Measurements from ENCODE around the gene SLC6A11.

Gene SLC6A11

GRCh38 chr3:10926811-10927521, 110.9 kb downstream of the SLC6A11 start:
- no peak for TF ChIP-seq CTCF (IDR thresholded peaks at IDR 0.05; ENCODE audit: low read depth, low read length, missing control alignments)
- no peak overlapping the region for H3K4me3 ChIP-seq (ENCODE audit: low read depth, low read length)
- DNase-seq (ENCODE audit: low read depth) = no peak

GRCh38 chr3:10927551-10927950, 111.5 kb downstream of the SLC6A11 start:
- no peak for TF ChIP-seq CTCF (IDR thresholded peaks at IDR 0.05; ENCODE audit: low read depth, low read length, missing control alignments)
- no peak overlapping the region for H3K4me3 ChIP-seq (ENCODE audit: low read depth, low read length)
- DNase-seq (ENCODE audit: low read depth) = no peak

- no peak for TF ChIP-seq CTCF (IDR thresholded peaks at IDR 0.05; ENCODE audit: low read depth, low read length, missing control alignments)
- DNase-seq (ENCODE audit: low read depth) = no peak
- no peak overlapping the region for H3K4me3 ChIP-seq (ENCODE audit: low read depth, low read length)
Observed at GRCh38 chr3:10928407-10928960, 112.5 kb downstream of the SLC6A11 start.

- no peak overlapping the region for H3K4me3 ChIP-seq (ENCODE audit: low read depth, low read length)
- no peak for DNase-seq (ENCODE audit: low read depth)
- TF ChIP-seq CTCF (IDR thresholded peaks at IDR 0.05; ENCODE audit: low read depth, low read length, missing control alignments) = no peak
Observed at GRCh38 chr3:10928961-10929471, 113.0 kb downstream of the SLC6A11 start.

GRCh38 chr3:10929978-10930665, 114.1 kb downstream of the SLC6A11 start:
- DNase-seq (ENCODE audit: low read depth) = no peak
- H3K4me3 ChIP-seq (ENCODE audit: low read depth, low read length) = no peak overlapping the region
- TF ChIP-seq CTCF (IDR thresholded peaks at IDR 0.05; ENCODE audit: low read depth, low read length, missing control alignments) = no peak

- H3K4me3 ChIP-seq (ENCODE audit: low read depth, low read length) = no peak overlapping the region
- DNase-seq (ENCODE audit: low read depth) = no peak
- TF ChIP-seq CTCF (IDR thresholded peaks at IDR 0.05; ENCODE audit: low read depth, low read length, missing control alignments) = no peak
Observed at GRCh38 chr3:10930666-10931040, 114.6 kb downstream of the SLC6A11 start.

Measured in GM12864 (cell line).